Prostate gland (tissue), 2 donors: ENCODE results near the gene STX10. TPM values are rescaled to one million over a fixed set of nuclear protein-coding genes. Genes with fewer than 3 reads are reported as not detected.

ENCODE experiments used
- DNase-seq: peaks from one replicate; pipeline ENCODE4 v3.0.0-alpha.2; 2019; ENCODE audit warnings: low spot score
- H3K27ac ChIP-seq, 2 donors: fragments of 200-600 bp; sonication (generic); 2 replicates each; pipeline ENCODE4 v1.5.1; 2017 to 2019
- H3K27me3 ChIP-seq: fragments of 200-600 bp; sonication (generic); replicated peaks from 2 replicates; pipeline ENCODE4 v1.5.1; 2019; ENCODE audit not compliant: insufficient read depth
- H3K36me3 ChIP-seq, 2 donors: fragments of 200-600 bp; sonication (generic); 1 replicate in 1 of 2; 2 replicates in 1 of 2; pipeline versions ENCODE4 v1.5.1 to v1.8.1; 2017 to 2019
- H3K4me1 ChIP-seq: fragments of 200-600 bp; sonication (generic); replicated peaks from 2 replicates; pipeline ENCODE4 v1.5.1; 2019
- H3K4me3 ChIP-seq, 2 donors: fragments of 200-600 bp; sonication (generic); 2 replicates each; pipeline ENCODE4 v1.5.1; 2017 to 2019
- H3K9me3 ChIP-seq: fragments of 200-600 bp; sonication (generic); 2 replicates; pipeline ENCODE4 v1.5.1; 2017
- POLR2A ChIP-seq: fragments of 450-650 bp; IDR thresholded peaks from one replicate; pipeline ENCODE4 v1.6.1; 2016; ENCODE audit warnings: antibody characterized with exemption, mild to moderate bottlenecking
- POLR2AphosphoS5 ChIP-seq: sonication (generic); formaldehyde crosslinking; IDR thresholded peaks from one replicate; pipeline ENCODE4 v1.6.1; 2017; ENCODE audit warnings: antibody characterized with exemption
- WGBS: methylation state at CpG from one replicate; pipeline ENCODE4 v1.1.5; 2018; 5-methylcytosine and 5-hydroxymethylcytosine counted together
- intact Hi-C: fragments of 100-400 bp; cut with DNase I; formaldehyde crosslinking; loops from one replicate; pipeline ENCODE4 v1.14.2; 2022
- total RNA-seq, 2 donors: library from RNA; depleted of rRNA; stranded (reverse); fragments of >200 nt; gene quantifications; one replicate each; pipeline ENCODE4 v1.1.0, GENCODE V29; 2016
- TF ChIP-seq, protein P1 (sequence below), 4 experiments: fragments of 200-600 bp in 2 of 4; fragments of 450-650 bp in 2 of 4; sonication (generic) in 2 of 4; IDR thresholded peaks; 1 replicate in 3 of 4; 2 replicates in 1 of 4; pipeline ENCODE4 v1.5.1; 2016 to 2019; ENCODE audit warnings: antibody characterized with exemption in 4 of 4, mild to moderate bottlenecking in 2 of 4, moderate library complexity in 2 of 4

Gene STX10, protein sequence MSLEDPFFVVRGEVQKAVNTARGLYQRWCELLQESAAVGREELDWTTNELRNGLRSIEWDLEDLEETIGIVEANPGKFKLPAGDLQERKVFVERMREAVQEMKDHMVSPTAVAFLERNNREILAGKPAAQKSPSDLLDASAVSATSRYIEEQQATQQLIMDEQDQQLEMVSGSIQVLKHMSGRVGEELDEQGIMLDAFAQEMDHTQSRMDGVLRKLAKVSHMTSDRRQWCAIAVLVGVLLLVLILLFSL
- total RNA-seq: 10 to 100 TPM; 42.5 to 48.6 TPM

GRCh38 chr19:13150187-13150930, at the start of gene STX10, which contains the start of gene IER2:
STX10 (minus strand) TSS chr19:13150375; CDS start chr19:13150173, 202 bp downstream.
IER2 (plus strand) TSS chr19:13150411; CDS start chr19:13153187, 2,776 bp downstream.
- H3K27ac ChIP-seq: peak within 1 kb of the TSS; percentile 98 to 100
- H3K27me3 ChIP-seq: no peaks in the 10 kb centered on the region
- peak within 1 kb of the TSS; percentile 83 to 92 for H3K4me3 ChIP-seq
- peak; percentile 95 for DNase-seq
- no peaks in the 10 kb centered on the region for H3K9me3 ChIP-seq
- H3K36me3 ChIP-seq: no peaks in the 10 kb centered on the region
- WGBS: under 1% methylated on average over 46 of the region's 51 CpGs
- intact Hi-C loops: loop anchor here (5.0 to 10.0 kb wide), 2 partner anchors 112 to 714 kb away; no protein-coding TSS in a partner anchor
- TF ChIP-seq, protein P1, sequence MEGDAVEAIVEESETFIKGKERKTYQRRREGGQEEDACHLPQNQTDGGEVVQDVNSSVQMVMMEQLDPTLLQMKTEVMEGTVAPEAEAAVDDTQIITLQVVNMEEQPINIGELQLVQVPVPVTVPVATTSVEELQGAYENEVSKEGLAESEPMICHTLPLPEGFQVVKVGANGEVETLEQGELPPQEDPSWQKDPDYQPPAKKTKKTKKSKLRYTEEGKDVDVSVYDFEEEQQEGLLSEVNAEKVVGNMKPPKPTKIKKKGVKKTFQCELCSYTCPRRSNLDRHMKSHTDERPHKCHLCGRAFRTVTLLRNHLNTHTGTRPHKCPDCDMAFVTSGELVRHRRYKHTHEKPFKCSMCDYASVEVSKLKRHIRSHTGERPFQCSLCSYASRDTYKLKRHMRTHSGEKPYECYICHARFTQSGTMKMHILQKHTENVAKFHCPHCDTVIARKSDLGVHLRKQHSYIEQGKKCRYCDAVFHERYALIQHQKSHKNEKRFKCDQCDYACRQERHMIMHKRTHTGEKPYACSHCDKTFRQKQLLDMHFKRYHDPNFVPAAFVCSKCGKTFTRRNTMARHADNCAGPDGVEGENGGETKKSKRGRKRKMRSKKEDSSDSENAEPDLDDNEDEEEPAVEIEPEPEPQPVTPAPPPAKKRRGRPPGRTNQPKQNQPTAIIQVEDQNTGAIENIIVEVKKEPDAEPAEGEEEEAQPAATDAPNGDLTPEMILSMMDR (IDR thresholded peaks at IDR 0.05): peak; percentile 71 to 96 (median 84)
- TF ChIP-seq POLR2AphosphoS5 (peak; percentile 99), POLR2A (peak; percentile 81)
- H3K4me1 ChIP-seq: no peaks in the 10 kb centered on the region

- WGBS: 81% methylated on average over 18 of the region's 18 CpGs
- TF ChIP-seq, protein P1 (IDR thresholded peaks at IDR 0.05): no peak
- TF ChIP-seq POLR2A (no peak), POLR2AphosphoS5 (no peak)
- H3K36me3 ChIP-seq: no peaks in the 10 kb centered on the region
- no peak for DNase-seq
- H3K27ac ChIP-seq: no peak overlapping the region
- H3K4me1 ChIP-seq: no peaks in the 10 kb centered on the region
- H3K4me3 ChIP-seq: no peak overlapping the region
- H3K27me3 ChIP-seq: no peaks in the 10 kb centered on the region
- H3K9me3 ChIP-seq: no peaks in the 10 kb centered on the region
- intact Hi-C loops: no loop called here
Observed at GRCh38 chr19:13198634-13199033, 48.5 kb upstream of the STX10 start.

- Histone ChIP-seq H3K27me3 (no peaks in the 10 kb centered on the region), H3K4me1 (no peaks in the 10 kb centered on the region), H3K4me3 (no peak overlapping the region), H3K36me3 (no peaks in the 10 kb centered on the region), H3K27ac (no peak overlapping the region), H3K9me3 (no peaks in the 10 kb centered on the region)
- no peak for DNase-seq
- intact Hi-C loops: no loop called here
- TF ChIP-seq POLR2A (no peak), POLR2AphosphoS5 (no peak)
- TF ChIP-seq, protein P1 (IDR thresholded peaks at IDR 0.05): no peak
- WGBS: 65% methylated on average over 11 of the region's 11 CpGs
Observed at GRCh38 chr19:13195678-13196077, 45.5 kb upstream of the STX10 start.

GRCh38 chr19:13190781-13191540, 40.8 kb upstream of the STX10 start:
- H3K9me3 ChIP-seq: no peaks in the 10 kb centered on the region
- TF ChIP-seq POLR2AphosphoS5 (no peak), POLR2A (no peak)
- TF ChIP-seq, protein P1 (IDR thresholded peaks at IDR 0.05): no peak
- H3K27me3 ChIP-seq: no peaks in the 10 kb centered on the region
- intact Hi-C loops: no loop called here
- 80% methylated on average over 19 of the region's 19 CpGs for WGBS
- H3K27ac ChIP-seq: no peak overlapping the region
- DNase-seq: no peak
- H3K4me3 ChIP-seq: no peak overlapping the region
- no peaks in the 10 kb centered on the region for H3K36me3 ChIP-seq
- H3K4me1 ChIP-seq: no peaks in the 10 kb centered on the region
